Type B pancreatic cell (in vitro differentiated cells): Measurements from ENCODE around the gene ABCG1. TPM values are rescaled to one million over a fixed set of nuclear protein-coding genes. Genes with fewer than 3 reads are reported as not detected.

ENCODE experiments used
- DNase-seq: peaks from one replicate; pipeline ENCODE4 v3.0.0; 2021; ENCODE audit warnings: mixed read lengths; ENCODE audit not compliant: unreplicated experiment; ENCODE audit errors: extremely low spot score
- H3K27ac Mint-ChIP-seq: 2 replicates; pipeline ENCODE4 v1.8.0; 2021; ENCODE audit warnings: mild to moderate bottlenecking, mixed read lengths
- H3K27me3 Mint-ChIP-seq: 2 replicates; pipeline ENCODE4 v1.8.0; 2021; ENCODE audit warnings: mixed read lengths
- H3K36me3 Mint-ChIP-seq: 2 replicates; pipeline ENCODE4 v1.8.0; 2021; ENCODE audit warnings: mixed read lengths
- H3K4me1 Mint-ChIP-seq: one replicate; pipeline ENCODE4 v1.8.0; 2021; ENCODE audit warnings: mixed read lengths; ENCODE audit not compliant: unreplicated experiment
- H3K4me3 Mint-ChIP-seq: 2 replicates; pipeline ENCODE4 v1.8.0; 2021; ENCODE audit warnings: mild to moderate bottlenecking, mixed read lengths
- H3K9me3 Mint-ChIP-seq: 2 replicates; pipeline ENCODE4 v1.8.0; 2021; ENCODE audit warnings: mixed read lengths
- total RNA-seq: library from RNA; stranded (reverse); gene quantifications from 2 replicates; pipeline ENCODE4 v1.2.1, GENCODE V29; 2021; ENCODE audit warnings: low replicate concordance
- TF ChIP-seq, protein P1 (sequence below): fragments of 200-600 bp; sonication (generic); conservative IDR thresholded peaks from 2 replicates; pipeline ENCODE4 v1.5.0; 2021; ENCODE audit warnings: antibody characterized with exemption, mild to moderate bottlenecking

ABCG1 gene
- total RNA-seq, 1 donor from 2014 or later = 6.2 TPM

DNA sequence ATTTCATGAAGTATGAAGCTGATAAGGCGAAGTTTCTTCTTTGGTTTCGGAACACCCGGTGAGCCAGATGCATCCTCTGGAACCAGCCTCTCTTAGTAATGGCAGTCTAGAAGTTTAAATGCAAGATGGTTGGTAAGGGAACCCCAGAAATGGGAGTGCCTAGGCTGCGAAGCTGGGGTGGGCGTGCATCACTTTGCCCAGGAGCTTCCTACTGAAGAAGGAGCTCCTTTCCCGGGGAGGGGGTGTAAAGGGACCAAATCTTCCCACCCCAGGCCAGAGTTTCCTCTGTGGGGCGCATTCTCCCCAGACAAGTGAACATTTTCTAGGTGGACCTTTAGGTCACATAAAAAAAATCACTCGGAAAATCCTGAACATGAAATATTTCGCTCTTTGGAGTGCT, 127.5 kb downstream of the ABCG1 start:
- H3K36me3 Mint-ChIP-seq = no peaks in the 10 kb centered on the region
- DNase-seq = peak; percentile 25
- no peak overlapping the region for H3K27ac Mint-ChIP-seq
- H3K4me3 Mint-ChIP-seq = no peak overlapping the region
- TF ChIP-seq, protein P1, sequence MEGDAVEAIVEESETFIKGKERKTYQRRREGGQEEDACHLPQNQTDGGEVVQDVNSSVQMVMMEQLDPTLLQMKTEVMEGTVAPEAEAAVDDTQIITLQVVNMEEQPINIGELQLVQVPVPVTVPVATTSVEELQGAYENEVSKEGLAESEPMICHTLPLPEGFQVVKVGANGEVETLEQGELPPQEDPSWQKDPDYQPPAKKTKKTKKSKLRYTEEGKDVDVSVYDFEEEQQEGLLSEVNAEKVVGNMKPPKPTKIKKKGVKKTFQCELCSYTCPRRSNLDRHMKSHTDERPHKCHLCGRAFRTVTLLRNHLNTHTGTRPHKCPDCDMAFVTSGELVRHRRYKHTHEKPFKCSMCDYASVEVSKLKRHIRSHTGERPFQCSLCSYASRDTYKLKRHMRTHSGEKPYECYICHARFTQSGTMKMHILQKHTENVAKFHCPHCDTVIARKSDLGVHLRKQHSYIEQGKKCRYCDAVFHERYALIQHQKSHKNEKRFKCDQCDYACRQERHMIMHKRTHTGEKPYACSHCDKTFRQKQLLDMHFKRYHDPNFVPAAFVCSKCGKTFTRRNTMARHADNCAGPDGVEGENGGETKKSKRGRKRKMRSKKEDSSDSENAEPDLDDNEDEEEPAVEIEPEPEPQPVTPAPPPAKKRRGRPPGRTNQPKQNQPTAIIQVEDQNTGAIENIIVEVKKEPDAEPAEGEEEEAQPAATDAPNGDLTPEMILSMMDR = no peak
- peaks cover 1% of the 10 kb centered on the region for H3K27me3 Mint-ChIP-seq
- H3K9me3 Mint-ChIP-seq = no peaks in the 10 kb centered on the region
- no peaks in the 10 kb centered on the region for H3K4me1 Mint-ChIP-seq

Other genes with a start within 250 kb of the ABCG1 start
- 19.9 and 23.4 TPM in 2 replicates for gene ZBTB21, start 208.8 kb upstream of the ABCG1 start, total RNA-seq
- gene UMODL1, start 147.8 kb upstream of the ABCG1 start, total RNA-seq = 0.36 and 1.0 TPM in 2 replicates
- gene TFF3, start 96.3 kb downstream of the ABCG1 start, total RNA-seq = 31.5 and 183 TPM in 2 replicates
- 5.2 and 11.3 TPM in 2 replicates for gene TFF2, start 131.9 kb downstream of the ABCG1 start, total RNA-seq
- 42.6 and 136 TPM in 2 replicates for gene TFF1, start 147.4 kb downstream of the ABCG1 start, total RNA-seq
- gene TMPRSS3, start 176.9 kb downstream of the ABCG1 start, total RNA-seq = 0.74 and 1.3 TPM in 2 replicates
- not detected in 2 replicates for gene UBASH3A, start 184.8 kb downstream of the ABCG1 start, total RNA-seq